SK-N-SH (cell line): ENCODE data around the gene CASD1. TPM values are rescaled to one million over a fixed set of nuclear protein-coding genes. Genes with fewer than 3 reads are reported as not detected.

Source experiments
- CTCF ChIA-PET: fragments of 300-600, 350-600 bp; formaldehyde crosslinking; extraction: SDS; loops from one replicate; lab custom pipeline; 2021; lab: Yijun Ruan, JAX
- POLR2A ChIA-PET: fragments of 350-600 bp; sonication (Branson Sonifier 250); formaldehyde crosslinking; extraction: SDS; loops from one replicate; lab custom pipeline; 2020; ENCODE audit warnings: antibody characterized with exemption, inconsistent platforms; lab: Yijun Ruan, JAX
- DNase-seq: peaks from one replicate; pipeline ENCODE4 v3.0.0; 2012
- H2AFZ ChIP-seq: fragments of 200-600 bp; sonication (generic); 2 replicates; pipeline ENCODE4 v1.8.1; 2016; ENCODE audit warnings: antibody characterized with exemption, mild to moderate bottlenecking, low read depth
- H3F3A ChIP-seq: fragments of 200-600 bp; sonication (generic); replicated peaks from 2 replicates; pipeline ENCODE3; 2016; ENCODE audit warnings: antibody characterized with exemption, mild to moderate bottlenecking; ENCODE audit not compliant: insufficient read depth
- H3K27ac ChIP-seq, 2 experiments: fragments of 200-500 bp in 1 of 2; fragments of 200-600 bp in 1 of 2; sonication (Bioruptor generic) in 1 of 2; sonication (generic), shearing (Covaris generic) in 1 of 2; 2 replicates each; pipeline versions ENCODE4 v1.5.1 to v1.6.1; 2014 to 2016; ENCODE audit warnings: low read depth in 2 of 2, inconsistent platforms in 1 of 2, low read length in 1 of 2, mild to moderate bottlenecking in 1 of 2, mixed read lengths in 1 of 2
- H3K27me3 ChIP-seq: fragments of 200-600 bp; sonication (generic), shearing (Covaris generic); 2 replicates; pipeline ENCODE4 v1.6.1; 2016; ENCODE audit warnings: mixed run types; ENCODE audit not compliant: insufficient read depth
- H3K36me3 ChIP-seq, 2 experiments: fragments of 200-500 bp in 1 of 2; fragments of 200-600 bp in 1 of 2; sonication (Bioruptor generic) in 1 of 2; sonication (generic) in 1 of 2; replicated peaks in 1 of 2; 2 replicates each; pipeline versions ENCODE3 to v1.5.1; 2014 to 2016; ENCODE audit warnings: low read length in 1 of 2, mild to moderate bottlenecking in 1 of 2; ENCODE audit not compliant: insufficient read depth in 2 of 2, control insufficient read depth in 1 of 2
- H3K4me1 ChIP-seq, 2 experiments: fragments of 200-500 bp in 1 of 2; fragments of 200-600 bp in 1 of 2; sonication (Bioruptor generic) in 1 of 2; sonication (generic), shearing (Covaris generic) in 1 of 2; 2 replicates each; pipeline versions ENCODE4 v1.5.1 to v1.6.1; 2014 to 2016; ENCODE audit warnings: low read depth in 1 of 2, low read length in 1 of 2, mixed run types in 1 of 2; ENCODE audit not compliant: insufficient read depth in 2 of 2, control insufficient read depth in 1 of 2
- H3K4me2 ChIP-seq: fragments of 200-600 bp; sonication (generic), shearing (Covaris generic); 2 replicates; pipeline ENCODE4 v1.6.1; 2017; ENCODE audit warnings: mixed run types
- H3K4me3 ChIP-seq, 2 experiments: fragments of 200-500 bp in 1 of 2; fragments of 200-600 bp in 1 of 2; sonication (Bioruptor generic) in 1 of 2; sonication (generic), shearing (Covaris generic) in 1 of 2; 2 replicates each; pipeline versions ENCODE4 v1.5.1 to v1.8.1; 2014 to 2016; ENCODE audit warnings: low read depth in 2 of 2, inconsistent platforms in 1 of 2, low read length in 1 of 2, mild to moderate bottlenecking in 1 of 2, mixed read lengths in 1 of 2, moderate library complexity in 1 of 2
- H3K79me2 ChIP-seq: fragments of 200-600 bp; sonication (generic); 2 replicates; pipeline ENCODE4 v1.8.1; 2017; ENCODE audit warnings: mild to moderate bottlenecking; ENCODE audit not compliant: insufficient read depth
- H3K9ac ChIP-seq: fragments of 200-600 bp; sonication (generic); 2 replicates; pipeline ENCODE4 v1.6.1; 2017; ENCODE audit warnings: mixed run types
- H3K9me2 ChIP-seq: fragments of 200-600 bp; sonication (generic); 2 replicates; pipeline ENCODE4 v1.6.1; 2017; ENCODE audit warnings: mixed run types
- H3K9me3 ChIP-seq: fragments of 200-600 bp; sonication (generic); 2 replicates; pipeline ENCODE4 v1.6.1; 2017; ENCODE audit warnings: mixed run types, mild to moderate bottlenecking, moderate library complexity
- H4K20me1 ChIP-seq: fragments of 200-600 bp; sonication (generic); 2 replicates; pipeline ENCODE4 v1.6.1; 2017; ENCODE audit warnings: mild to moderate bottlenecking, mixed run types; ENCODE audit not compliant: insufficient read depth
- ELF1 ChIP-seq: IDR thresholded peaks from 2 replicates; pipeline ENCODE4 v1.4.0; 2012
- FOSL2 ChIP-seq: IDR thresholded peaks from 2 replicates; pipeline ENCODE4 v1.4.0; 2012; ENCODE audit warnings: low read depth, mild to moderate bottlenecking, moderate library complexity, borderline replicate concordance
- FOXJ3 ChIP-seq: sonication (generic); formaldehyde crosslinking; IDR thresholded peaks from 2 replicates; pipeline ENCODE4 v1.5.1; 2020; ENCODE audit warnings: mild to moderate bottlenecking, missing genetic modification reagents
- FOXM1 ChIP-seq: IDR thresholded peaks from 2 replicates; pipeline ENCODE4 v1.4.0; 2012; ENCODE audit warnings: low read depth, mild to moderate bottlenecking
- GABPA ChIP-seq: IDR thresholded peaks from 2 replicates; pipeline ENCODE4 v1.4.0; 2012; ENCODE audit warnings: low read depth, mild to moderate bottlenecking
- GATA2 ChIP-seq: sonication (generic); formaldehyde crosslinking; IDR thresholded peaks from 2 replicates; pipeline ENCODE4 v1.5.0; 2020; ENCODE audit warnings: mild to moderate bottlenecking, missing genetic modification reagents
- IRF3 ChIP-seq: fragments of 150-350 bp; IDR thresholded peaks from 2 replicates; pipeline ENCODE4 v1.6.1; 2016; ENCODE audit warnings: mild to moderate bottlenecking, low read depth, low read length
- JUND ChIP-seq: IDR thresholded peaks from 2 replicates; pipeline ENCODE4 v1.4.0; 2012
- MXI1 ChIP-seq: IDR thresholded peaks from 2 replicates; pipeline ENCODE4 v1.6.1; 2012; ENCODE audit warnings: mild to moderate bottlenecking, low read depth, low read length, improper control_type of control experiment
- NRF1 ChIP-seq: IDR thresholded peaks from 2 replicates; pipeline ENCODE4 v1.6.1; 2012; ENCODE audit warnings: low read depth, mild to moderate bottlenecking, low read length
- PBX3 ChIP-seq: IDR thresholded peaks from 2 replicates; pipeline ENCODE4; 2012
- RCOR1 ChIP-seq: fragments of 150-350 bp; IDR thresholded peaks from 2 replicates; pipeline ENCODE4 v1.6.1; 2017; ENCODE audit warnings: antibody characterized with exemption, low read length
- RFX5 ChIP-seq: IDR thresholded peaks from 2 replicates; pipeline ENCODE4 v1.6.1; 2012; ENCODE audit warnings: mild to moderate bottlenecking, improper control_type of control experiment, low read length
- RXRA ChIP-seq: IDR thresholded peaks from 2 replicates; pipeline ENCODE4 v1.4.0; 2012; ENCODE audit warnings: low read depth, mild to moderate bottlenecking, borderline replicate concordance
- TAF1 ChIP-seq: IDR thresholded peaks from 2 replicates; pipeline ENCODE4 v1.6.1; 2012; ENCODE audit warnings: low read depth, mild to moderate bottlenecking, low read length, moderate library complexity, borderline replicate concordance
- TCF12 ChIP-seq: IDR thresholded peaks from 2 replicates; pipeline ENCODE4 v1.4.0; 2012
- YY1 ChIP-seq: IDR thresholded peaks from 2 replicates; pipeline ENCODE4 v1.4.0; 2012; ENCODE audit warnings: low read depth, mild to moderate bottlenecking
- polyA plus RNA-seq, 3 experiments: library from polyadenylated mRNA; depleted of rRNA; stranded (reverse); fragments of >200 nt; gene quantifications; 2 replicates each; pipeline ENCODE4 v1.2.3, GENCODE V29; 2012

CASD1 gene
- polyA plus RNA-seq, 1 of the 3 experiments (the other 2 are of a cell fraction) = 8.5 TPM

- TF ChIP-seq TAF1 = no peak
- no peak for TF ChIP-seq RXRA
- no peak for TF ChIP-seq JUND
- no peak for TF ChIP-seq ELF1
- TF ChIP-seq IRF3 = no peak
- no peak; the same call in 1 of the 2 replicates for TF ChIP-seq YY1
- no peak for TF ChIP-seq RFX5
- no peak for TF ChIP-seq FOXJ3 (CRISPR knock-in tag)
- no peak; the same call in 1 of the 2 replicates for TF ChIP-seq MXI1
- TF ChIP-seq NRF1 = no peak
- no peak for TF ChIP-seq FOSL2
- TF ChIP-seq GATA2 (CRISPR knock-in tag) = peak; percentile 31; the same call in 1 of the 2 replicates
- TF ChIP-seq TCF12 = peak; percentile 27; the same call in 1 of the 2 replicates
- no peak for TF ChIP-seq GABPA
These were observed 1.2 kb downstream of the CASD1 start (continued) for GRCh38 chr7:94510582-94511496.

- POLR2A ChIA-PET = interaction anchor here (1.3 kb wide), 1 partner anchor 143 kb away, joined by 3 read pairs; no protein-coding TSS in a partner anchor
- H3K36me3 ChIP-seq = peaks cover 5 to 7% of the 10 kb centered on the region in 2 experiments
- H3K79me2 ChIP-seq = peaks cover 59% of the 10 kb centered on the region
- no peaks in the 10 kb centered on the region for H3K27me3 ChIP-seq
- CTCF ChIA-PET = interaction anchor here (1.1 to 2.1 kb wide), 3 partner anchors 62 to 144 kb away, joined by 3 to 13 read pairs (median 4); partner anchors contain the start of gene SGCE
- H3F3A ChIP-seq = peaks cover 24% of the 10 kb centered on the region
- H3K27ac ChIP-seq = peak overlapping the region in 1 of 2 experiments; percentile 98; a peak in 3 of 4 replicates
- TF ChIP-seq FOXM1 (no peak), PBX3 (peak; percentile 49; the same call in 1 of the 2 replicates), FOSL2 (peak; percentile 54; the same call in 1 of the 2 replicates), NRF1 (no peak), YY1 (no peak), TCF12 (peak; percentile 84), GATA2 (CRISPR knock-in tag) (0 out of 2 replicates have a peak, but pooled peaks have one; percentile 2), JUND (peak; percentile 59), RCOR1 (no peak), IRF3 (no peak), TAF1 (no peak)
- H3K9me3 ChIP-seq = no peaks in the 10 kb centered on the region
- peaks cover 20 to 51% of the 10 kb centered on the region in 2 experiments; a peak in 3 of 4 replicates for H3K4me1 ChIP-seq
- H4K20me1 ChIP-seq = peaks cover 17% of the 10 kb centered on the region; the same call in 1 of the 2 replicates
- peak overlapping the region in 1 of 2 experiments; percentile 12; a peak in 2 of 4 replicates for H3K4me3 ChIP-seq
- no peak for DNase-seq
- no peak overlapping the region for H2AFZ ChIP-seq
- no peaks in the 10 kb centered on the region for H3K9me2 ChIP-seq
- H3K4me2 ChIP-seq = peak overlapping the region; percentile 96
- H3K9ac ChIP-seq = no peak overlapping the region
These were observed 2.1 kb downstream of the CASD1 start for GRCh38 chr7:94511718-94512117.
